ENCODE results near the gene ZNF786.
"Not testable (repeated sequence)": the region's sequence is repeated elsewhere in the genome, so short reads cannot be mapped to it uniquely, and the experiment has no call there.

The ZNF786 gene

DNA sequence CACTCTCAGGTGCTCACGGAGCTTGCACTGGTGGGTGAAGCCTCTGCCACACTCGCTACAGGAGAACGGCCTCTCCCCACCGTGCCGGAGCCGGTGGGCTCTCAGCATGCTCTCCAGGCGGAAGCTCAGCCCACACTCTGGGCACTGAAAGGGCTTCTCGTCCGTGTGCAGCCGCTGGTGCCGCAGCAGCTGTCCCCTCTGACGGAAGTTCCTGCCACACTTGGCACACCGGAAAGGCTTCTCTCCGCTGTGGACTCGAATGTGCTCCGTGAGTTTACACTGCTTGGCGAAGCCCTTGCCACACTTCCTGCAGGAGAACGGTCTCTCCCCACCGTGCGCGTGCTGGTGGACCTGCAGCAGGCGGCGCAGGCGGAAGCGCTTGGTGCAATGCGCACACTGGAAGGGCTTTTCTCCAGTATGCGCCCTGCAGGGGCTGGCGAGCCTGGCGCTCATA lies 19.3 kb downstream of the ZNF786 start:
- H3K4me3 ChIP-seq (replicated peaks; ENCODE audit: low read depth, low read length) = no peak overlapping the region
- TF ChIP-seq, protein P1, sequence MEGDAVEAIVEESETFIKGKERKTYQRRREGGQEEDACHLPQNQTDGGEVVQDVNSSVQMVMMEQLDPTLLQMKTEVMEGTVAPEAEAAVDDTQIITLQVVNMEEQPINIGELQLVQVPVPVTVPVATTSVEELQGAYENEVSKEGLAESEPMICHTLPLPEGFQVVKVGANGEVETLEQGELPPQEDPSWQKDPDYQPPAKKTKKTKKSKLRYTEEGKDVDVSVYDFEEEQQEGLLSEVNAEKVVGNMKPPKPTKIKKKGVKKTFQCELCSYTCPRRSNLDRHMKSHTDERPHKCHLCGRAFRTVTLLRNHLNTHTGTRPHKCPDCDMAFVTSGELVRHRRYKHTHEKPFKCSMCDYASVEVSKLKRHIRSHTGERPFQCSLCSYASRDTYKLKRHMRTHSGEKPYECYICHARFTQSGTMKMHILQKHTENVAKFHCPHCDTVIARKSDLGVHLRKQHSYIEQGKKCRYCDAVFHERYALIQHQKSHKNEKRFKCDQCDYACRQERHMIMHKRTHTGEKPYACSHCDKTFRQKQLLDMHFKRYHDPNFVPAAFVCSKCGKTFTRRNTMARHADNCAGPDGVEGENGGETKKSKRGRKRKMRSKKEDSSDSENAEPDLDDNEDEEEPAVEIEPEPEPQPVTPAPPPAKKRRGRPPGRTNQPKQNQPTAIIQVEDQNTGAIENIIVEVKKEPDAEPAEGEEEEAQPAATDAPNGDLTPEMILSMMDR (IDR thresholded peaks at IDR 0.05; ENCODE audit: low read depth, low read length, missing control alignments) = no peak
- DNase-seq (ENCODE audit: extremely low read depth, low read depth) = no peak

DNA sequence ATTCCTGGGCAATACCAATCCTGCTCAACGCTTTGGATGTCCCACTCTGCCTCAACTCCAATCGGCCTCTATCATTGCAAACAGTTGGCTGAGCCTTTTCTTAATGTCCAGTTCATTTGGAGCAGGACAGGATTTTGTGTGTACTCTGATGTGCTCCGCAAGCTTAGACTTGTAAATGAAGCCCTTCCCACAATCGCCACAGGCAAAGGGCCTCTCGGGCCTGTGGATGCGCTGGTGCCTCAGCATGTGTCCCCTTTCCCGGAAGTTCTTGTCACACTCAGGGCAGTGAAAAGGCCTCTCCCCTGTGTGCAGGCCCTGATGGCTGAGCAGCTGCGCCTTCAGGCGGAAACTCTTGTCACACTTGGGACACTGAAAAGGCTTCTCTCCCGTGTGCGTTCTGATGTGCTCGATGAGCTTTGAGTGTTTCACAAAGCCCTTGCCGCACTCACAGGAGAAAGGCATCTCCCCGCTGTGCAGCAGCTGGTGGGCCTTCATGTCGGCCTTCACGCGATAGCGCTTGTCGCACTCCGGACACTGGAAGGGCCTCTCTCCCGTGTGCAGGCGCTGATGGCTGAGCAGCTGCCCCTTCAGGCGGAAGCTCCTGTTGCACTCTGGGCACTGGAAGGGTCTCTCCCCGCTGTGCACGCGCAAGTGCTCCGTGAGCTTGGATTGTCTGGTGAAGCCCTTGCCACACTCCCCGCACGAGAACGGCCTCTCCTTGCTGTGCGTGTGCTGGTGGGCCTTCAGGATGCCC lies 20.0 kb downstream of the ZNF786 start:
- DNase-seq (ENCODE audit: extremely low read depth, low read depth) = no peak
- TF ChIP-seq, protein P1 (IDR thresholded peaks at IDR 0.05; ENCODE audit: low read depth, low read length, missing control alignments) = no peak
- H3K4me3 ChIP-seq (replicated peaks; ENCODE audit: low read depth, low read length) = no peak overlapping the region

DNA sequence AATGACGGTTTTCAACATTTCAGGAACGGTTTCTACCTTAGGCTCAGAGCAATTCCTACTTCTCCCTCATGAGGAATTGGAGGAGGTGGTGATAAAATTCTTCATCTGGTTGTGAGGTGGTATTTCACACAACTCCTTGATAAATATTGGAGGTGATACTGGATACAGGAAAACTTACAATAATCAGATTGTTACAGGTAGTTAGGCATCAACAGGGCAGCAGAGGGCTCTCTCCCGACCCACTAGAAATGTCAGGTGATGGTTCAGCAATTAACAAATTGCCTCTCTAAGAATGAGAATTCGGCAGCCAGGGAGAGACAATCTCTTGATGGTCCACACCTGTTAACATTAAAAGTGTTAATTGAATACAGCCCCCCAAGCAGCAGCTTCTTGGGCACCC lies 22.6 kb downstream of the ZNF786 start:
- TF ChIP-seq, protein P1 (IDR thresholded peaks at IDR 0.05; ENCODE audit: low read depth, low read length, missing control alignments) = no peak
- DNase-seq (ENCODE audit: extremely low read depth, low read depth) = no peak
- H3K4me3 ChIP-seq (replicated peaks; ENCODE audit: low read depth, low read length) = no peak overlapping the region

DNA sequence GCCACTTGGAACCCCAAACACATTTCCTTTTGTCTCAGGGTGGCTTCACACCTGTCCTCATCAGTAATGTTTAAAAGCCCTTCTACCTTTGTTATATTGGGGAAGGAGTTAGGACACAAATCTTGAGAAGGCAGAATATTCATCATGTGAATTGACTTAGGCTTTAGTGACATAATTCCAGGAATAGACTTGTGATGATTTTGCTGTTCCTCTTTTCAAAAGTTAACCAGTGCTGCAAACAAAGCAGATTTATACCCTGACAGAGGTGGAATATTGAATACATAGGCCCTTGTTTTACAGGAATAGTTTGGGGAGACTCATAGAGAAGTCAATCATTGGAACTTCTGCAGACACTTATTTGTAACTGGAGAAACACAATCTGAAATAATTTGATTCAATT lies 27.0 kb downstream of the ZNF786 start:
- no peak overlapping the region for H3K4me3 ChIP-seq (replicated peaks; ENCODE audit: low read depth, low read length)
- DNase-seq (ENCODE audit: extremely low read depth, low read depth) = no peak
- TF ChIP-seq, protein P1 (IDR thresholded peaks at IDR 0.05; ENCODE audit: low read depth, low read length, missing control alignments) = no peak

DNA sequence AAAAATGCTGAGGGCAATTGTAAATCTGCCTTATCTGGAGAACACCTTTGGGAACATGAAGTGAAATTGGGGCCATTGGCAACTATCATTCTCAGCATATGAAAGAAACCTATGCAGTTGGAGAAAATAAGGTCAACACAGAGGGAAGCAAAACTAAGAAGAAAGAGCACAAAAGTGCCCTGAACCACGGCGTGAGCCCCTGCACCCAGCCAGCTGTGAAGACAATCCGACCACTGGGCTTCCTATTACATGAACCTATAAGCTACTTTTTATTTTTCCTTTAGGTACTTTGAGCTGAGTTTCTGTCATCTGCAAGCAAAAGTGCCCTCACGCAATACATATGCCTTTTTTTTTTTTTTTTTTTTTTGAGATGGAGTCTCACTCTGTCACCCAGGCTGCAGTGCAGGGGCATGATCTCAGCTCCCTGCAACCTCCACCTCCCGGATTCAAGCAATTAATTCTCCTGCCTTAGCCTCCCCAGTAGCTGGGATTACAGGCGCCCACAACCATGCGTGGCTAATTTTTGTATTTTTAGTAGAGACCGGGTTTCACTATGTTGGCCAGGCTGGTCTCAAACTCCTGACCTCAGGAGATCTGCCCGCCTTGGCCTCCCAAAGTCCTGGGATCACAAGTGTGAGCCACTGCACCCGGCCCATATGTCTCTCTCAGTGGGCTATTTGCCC lies 28.2 kb downstream of the ZNF786 start:
- DNase-seq (ENCODE audit: extremely low read depth, low read depth); H3K4me3 ChIP-seq (replicated peaks; ENCODE audit: low read depth, low read length): not testable (repeated sequence)

DNA sequence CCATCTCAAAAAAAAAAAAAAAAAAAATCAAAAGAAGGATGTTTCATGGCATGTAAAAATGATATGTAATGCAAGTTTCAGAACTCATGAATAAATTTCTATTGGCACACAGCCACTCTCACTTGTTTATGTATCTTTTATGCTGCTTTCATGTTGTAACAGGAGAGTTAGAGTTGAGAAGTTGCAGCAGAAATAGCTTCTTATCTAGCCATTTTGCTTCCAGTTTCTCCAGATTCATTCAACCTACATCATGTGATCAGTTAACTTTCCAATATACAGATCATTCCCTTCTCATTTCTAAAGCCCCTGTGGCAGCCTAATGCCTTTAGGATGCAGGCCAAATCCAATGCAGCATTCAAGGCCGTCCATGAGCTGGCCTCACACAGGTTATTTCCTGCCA lies 30.4 kb downstream of the ZNF786 start:
- H3K4me3 ChIP-seq (replicated peaks; ENCODE audit: low read depth, low read length) = no peak overlapping the region
- TF ChIP-seq, protein P1 (IDR thresholded peaks at IDR 0.05; ENCODE audit: low read depth, low read length, missing control alignments) = no peak
- DNase-seq (ENCODE audit: extremely low read depth, low read depth) = no peak

DNA sequence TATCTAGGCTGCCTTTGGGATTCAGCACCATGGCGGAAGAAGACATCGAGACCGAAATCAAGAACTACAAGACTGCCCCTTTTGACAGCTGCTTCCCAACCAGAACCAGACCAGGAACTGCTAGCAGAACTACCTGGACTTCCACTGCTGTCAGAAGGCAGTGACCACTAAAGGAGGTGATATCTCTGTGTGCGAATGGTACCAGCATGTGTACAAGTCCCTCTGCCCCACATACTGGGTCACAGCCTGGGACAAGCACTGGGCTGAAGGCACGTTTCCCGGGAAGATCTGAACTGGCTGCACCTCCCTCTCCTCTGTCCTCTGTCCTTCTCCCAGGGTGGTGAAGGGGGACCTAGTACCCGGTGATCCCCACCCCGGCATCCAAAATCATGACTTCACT lies 36.6 kb downstream of the ZNF786 start:
- no peak overlapping the region for H3K4me3 ChIP-seq (replicated peaks; ENCODE audit: low read depth, low read length)
- TF ChIP-seq, protein P1 (IDR thresholded peaks at IDR 0.05; ENCODE audit: low read depth, low read length, missing control alignments) = no peak
- no peak for DNase-seq (ENCODE audit: extremely low read depth, low read depth)
